Neutrophil (primary cell): ENCODE results near the gene TNFRSF9.
"Not testable (repeated sequence)": the region's sequence is repeated elsewhere in the genome, so short reads cannot be mapped to it uniquely, and the experiment has no call there.

Source experiments
- H3K27ac ChIP-seq: fragments of 200-600 bp; sonication (generic); 2 replicates; pipeline ENCODE4 v1.5.1; 2016; ENCODE audit warnings: mild to moderate bottlenecking, moderate library complexity
- H3K27me3 ChIP-seq: fragments of 200-600 bp; sonication (generic); 2 replicates; pipeline ENCODE4 v1.6.0; 2016; ENCODE audit warnings: mild to moderate bottlenecking
- H3K36me3 ChIP-seq: fragments of 200-600 bp; sonication (generic); 2 replicates; pipeline ENCODE4 v1.5.1; 2017
- H3K4me1 ChIP-seq, 2 experiments: fragments of 200-600 bp in 1 of 2; sonication (generic) in 1 of 2; 1 replicate in 1 of 2; 2 replicates in 1 of 2; pipeline versions ENCODE4 v1.5.1 to v1.6.1; 2013 to 2016; ENCODE audit warnings: low read depth in 1 of 2, low read length in 1 of 2, mild to moderate bottlenecking in 1 of 2, moderate library complexity in 1 of 2; ENCODE audit not compliant: control insufficient read depth in 1 of 2, insufficient read depth in 1 of 2
- H3K4me3 ChIP-seq, 2 experiments: fragments of 200-600 bp in 1 of 2; sonication (generic) in 1 of 2; 1 replicate in 1 of 2; 2 replicates in 1 of 2; pipeline ENCODE4 v1.5.1; 2013 to 2016; ENCODE audit warnings: low read depth in 1 of 2, low read length in 1 of 2, mild to moderate bottlenecking in 1 of 2, moderate library complexity in 1 of 2
- H3K9me3 ChIP-seq: fragments of 200-600 bp; sonication (generic); 2 replicates; pipeline ENCODE4 v1.5.1; 2016
- TF ChIP-seq, protein P1 (sequence below): fragments of 200-600 bp; sonication (generic); IDR thresholded peaks from 2 replicates; pipeline ENCODE4 v1.5.1; 2016; ENCODE audit warnings: antibody characterized with exemption

TNFRSF9 gene

GRCh38 chr1:7956218-7957032, 15.8 kb upstream of the TNFRSF9 start:
- no peaks in the 10 kb centered on the region for H3K9me3 ChIP-seq
- no peak overlapping the region for H3K4me3 ChIP-seq
- no peak overlapping the region for H3K27ac ChIP-seq
- H3K4me1 ChIP-seq = peaks cover 24 to 26% of the 10 kb centered on the region in 2 experiments
- TF ChIP-seq, protein P1, sequence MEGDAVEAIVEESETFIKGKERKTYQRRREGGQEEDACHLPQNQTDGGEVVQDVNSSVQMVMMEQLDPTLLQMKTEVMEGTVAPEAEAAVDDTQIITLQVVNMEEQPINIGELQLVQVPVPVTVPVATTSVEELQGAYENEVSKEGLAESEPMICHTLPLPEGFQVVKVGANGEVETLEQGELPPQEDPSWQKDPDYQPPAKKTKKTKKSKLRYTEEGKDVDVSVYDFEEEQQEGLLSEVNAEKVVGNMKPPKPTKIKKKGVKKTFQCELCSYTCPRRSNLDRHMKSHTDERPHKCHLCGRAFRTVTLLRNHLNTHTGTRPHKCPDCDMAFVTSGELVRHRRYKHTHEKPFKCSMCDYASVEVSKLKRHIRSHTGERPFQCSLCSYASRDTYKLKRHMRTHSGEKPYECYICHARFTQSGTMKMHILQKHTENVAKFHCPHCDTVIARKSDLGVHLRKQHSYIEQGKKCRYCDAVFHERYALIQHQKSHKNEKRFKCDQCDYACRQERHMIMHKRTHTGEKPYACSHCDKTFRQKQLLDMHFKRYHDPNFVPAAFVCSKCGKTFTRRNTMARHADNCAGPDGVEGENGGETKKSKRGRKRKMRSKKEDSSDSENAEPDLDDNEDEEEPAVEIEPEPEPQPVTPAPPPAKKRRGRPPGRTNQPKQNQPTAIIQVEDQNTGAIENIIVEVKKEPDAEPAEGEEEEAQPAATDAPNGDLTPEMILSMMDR = no peak
- no peaks in the 10 kb centered on the region for H3K36me3 ChIP-seq
- H3K27me3 ChIP-seq = no peaks in the 10 kb centered on the region

- TF ChIP-seq, protein P1 = no peak
- Histone ChIP-seq H3K36me3 (no peaks in the 10 kb centered on the region), H3K4me1 (peaks cover 11 to 13% of the 10 kb centered on the region in 2 experiments), H3K4me3 (peak overlapping the region; percentile 78 to 87), H3K27ac (peak overlapping the region; percentile 88), H3K9me3 (no peaks in the 10 kb centered on the region), H3K27me3 (no peaks in the 10 kb centered on the region)
Observed at GRCh38 chr1:7954683-7955082, 14.0 kb upstream of the TNFRSF9 start.

DNA sequence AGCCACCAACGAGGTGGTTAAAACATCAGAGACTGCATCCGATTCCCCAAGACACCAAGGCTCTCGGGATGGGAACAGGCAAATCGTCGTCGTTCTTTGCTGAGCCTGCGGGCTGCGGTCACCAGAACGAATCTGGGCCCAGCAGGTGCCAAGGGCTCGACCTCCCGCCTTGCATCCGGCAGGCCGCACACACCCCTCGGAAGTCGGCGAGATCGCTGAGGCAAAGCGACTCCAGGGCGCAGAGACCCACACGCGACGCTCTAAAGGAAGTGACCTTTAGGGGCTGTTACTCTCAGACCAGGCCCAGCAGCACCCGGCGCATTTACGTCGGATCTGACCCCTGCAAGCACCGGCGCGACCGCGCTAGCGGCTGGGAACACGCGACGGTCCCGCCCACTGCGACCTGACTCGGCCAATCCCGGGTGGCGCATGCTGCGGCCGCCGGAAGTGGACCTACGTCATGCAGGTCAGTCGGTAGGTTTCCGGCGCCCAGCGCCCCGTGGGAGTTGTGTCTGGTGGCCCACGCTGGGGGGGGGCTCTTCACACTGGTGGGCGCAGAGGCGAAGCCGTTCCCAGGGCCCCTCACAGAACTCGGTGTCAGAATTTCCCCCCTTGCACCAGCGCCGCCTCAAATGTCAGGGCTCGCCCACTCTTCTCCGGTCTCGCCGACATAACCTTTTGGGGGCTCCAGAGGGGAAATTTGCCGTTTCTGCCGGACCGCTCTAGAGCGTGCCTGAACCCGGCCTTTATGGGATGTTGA, 13.4 kb upstream of the TNFRSF9 start:
- Histone ChIP-seq H3K27ac (peak overlapping the region; percentile 88), H3K4me3 (peak overlapping the region; percentile 78 to 87), H3K4me1 (peaks cover 11 to 13% of the 10 kb centered on the region in 2 experiments), H3K27me3 (no peaks in the 10 kb centered on the region), H3K9me3 (no peaks in the 10 kb centered on the region), H3K36me3 (no peaks in the 10 kb centered on the region)
- TF ChIP-seq, protein P1 = peak; percentile 48

DNA sequence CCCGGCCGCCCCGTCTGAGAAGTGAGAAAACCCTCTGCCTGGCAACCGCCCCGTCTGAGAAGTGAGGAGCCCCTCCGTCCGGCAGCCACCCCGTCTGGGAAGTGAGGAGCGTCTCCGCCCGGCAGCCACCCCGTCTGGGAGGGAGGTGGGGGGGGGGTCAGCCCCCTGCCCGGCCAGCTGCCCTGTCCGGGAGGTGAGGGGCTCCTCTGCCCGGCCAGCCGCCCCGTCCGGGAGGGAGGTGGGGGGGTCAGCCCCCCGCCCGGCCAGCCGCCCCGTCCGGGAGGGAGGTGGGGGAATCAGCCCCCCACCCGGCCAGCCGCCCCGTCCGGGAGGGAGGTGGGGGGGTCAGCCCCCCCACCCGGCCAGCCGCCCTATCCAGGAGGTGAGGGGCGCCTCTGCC, 12.2 kb upstream of the TNFRSF9 start:
- H3K9me3 ChIP-seq, H3K27me3 ChIP-seq, H3K4me3 ChIP-seq, H3K27ac ChIP-seq, H3K36me3 ChIP-seq: not testable (repeated sequence)
- H3K4me1 ChIP-seq = peaks cover 11 to 13% of the 10 kb centered on the region in 2 experiments

DNA sequence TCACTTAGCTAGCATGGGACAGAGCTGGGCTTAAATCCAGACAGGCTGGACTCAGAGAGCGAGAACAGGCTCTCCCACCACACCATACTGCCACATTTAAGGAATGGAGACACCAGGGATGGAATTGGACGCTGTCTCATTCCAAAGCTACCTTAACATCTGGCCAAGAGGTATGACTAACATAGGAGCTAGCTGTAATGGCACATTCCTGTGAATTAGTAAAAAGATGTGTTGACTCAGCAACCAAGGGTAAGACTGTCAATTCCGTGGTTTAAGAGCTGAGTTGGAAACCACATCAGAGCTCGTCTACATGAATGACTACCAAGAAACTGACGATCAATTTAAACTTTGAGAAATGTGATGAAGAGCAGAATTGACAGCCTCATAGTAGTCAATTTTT, 8.3 kb upstream of the TNFRSF9 start:
- Histone ChIP-seq H3K4me1 (peaks cover 24 to 25% of the 10 kb centered on the region in 2 experiments), H3K27me3 (no peaks in the 10 kb centered on the region), H3K4me3 (no peak overlapping the region), H3K9me3 (no peaks in the 10 kb centered on the region), H3K36me3 (no peaks in the 10 kb centered on the region), H3K27ac (no peak overlapping the region)
- TF ChIP-seq, protein P1 = no peak

DNA sequence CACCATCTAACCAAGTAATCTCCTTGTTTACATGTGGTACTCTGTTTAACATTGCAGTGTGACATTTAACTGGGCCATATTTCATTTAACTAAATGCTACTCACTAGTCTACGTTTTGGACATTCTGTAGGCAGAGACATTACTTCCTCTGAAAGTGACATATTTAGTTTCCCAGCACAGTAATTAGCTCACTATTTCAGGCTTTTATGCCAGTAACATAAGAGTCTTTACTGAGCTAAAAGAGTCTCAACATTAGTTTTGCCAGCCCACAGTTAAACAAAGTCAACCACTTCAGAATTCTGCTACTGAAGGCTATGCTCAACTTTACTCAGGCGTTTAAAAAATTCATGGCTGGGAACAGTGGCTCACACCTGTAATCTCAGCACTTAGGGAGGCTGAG, 2.6 kb upstream of the TNFRSF9 start:
- TF ChIP-seq, protein P1 = no peak

More for the DNA sequence above, 2.6 kb upstream of the TNFRSF9 start:
- H3K27ac ChIP-seq = peak overlapping the region; percentile 96
- H3K4me3 ChIP-seq = peak overlapping the region; percentile 65
- no peaks in the 10 kb centered on the region for H3K36me3 ChIP-seq
- no peaks in the 10 kb centered on the region for H3K9me3 ChIP-seq
- no peaks in the 10 kb centered on the region for H3K27me3 ChIP-seq
- peaks cover 67 to 68% of the 10 kb centered on the region in 2 experiments for H3K4me1 ChIP-seq
